Activated T-helper 9 cell treated with anti-CD3 and anti-CD28 coated beads, Interleukin-2, amount 50 U/mL, for 16 hours (primary cell): Measurements from ENCODE around the gene HERPUD2.
"Not testable (repeated sequence)": the region's sequence is repeated elsewhere in the genome, so short reads cannot be mapped to it uniquely, and the experiment has no call there.

Experiments
- DNase-seq: peaks from one replicate; pipeline ENCODE4 v3.0.0-alpha.2; 2020; ENCODE audit warnings: low read depth

HERPUD2 gene

GRCh38 chr7:35605760-35606159 is 89.2 kb downstream of the HERPUD2 start:
- no peak for DNase-seq

- no peak for DNase-seq
Measured at GRCh38 chr7:35604595-35604994, 90.3 kb downstream of the HERPUD2 start.

GRCh38 chr7:35599645-35600044 is 95.3 kb downstream of the HERPUD2 start:
- no peak for DNase-seq

- DNase-seq = no peak
Measured at GRCh38 chr7:35599061-35599460, 95.9 kb downstream of the HERPUD2 start.

GRCh38 chr7:35596061-35596460 is 98.9 kb downstream of the HERPUD2 start:
- no peak for DNase-seq

GRCh38 chr7:35593899-35594298 is 101.0 kb downstream of the HERPUD2 start:
- no peak for DNase-seq

- DNase-seq = no peak
Measured at GRCh38 chr7:35588647-35589046, 106.3 kb downstream of the HERPUD2 start.

GRCh38 chr7:35584990-35585389 is 109.9 kb downstream of the HERPUD2 start:
- no peak for DNase-seq

GRCh38 chr7:35584533-35584932 is 110.4 kb downstream of the HERPUD2 start:
- not testable (repeated sequence) for DNase-seq
